Ascending aorta (tissue), 2 donors: ENCODE results near the gene THRB. TPM values are rescaled to one million over a fixed set of nuclear protein-coding genes. Genes with fewer than 3 reads are reported as not detected.
A peak's percentile ranks its signal among the peaks of the same experiment; 100 is the strongest.
"Not testable (repeated sequence)": the region's sequence is repeated elsewhere in the genome, so short reads cannot be mapped to it uniquely, and the experiment has no call there.

ENCODE experiments used
- DNase-seq, 2 donors: peaks; one replicate each; pipeline ENCODE4 v3.0.0-alpha.2; 2019; ENCODE audit warnings: low spot score in 2 of 2
- H3K27ac ChIP-seq, 2 donors: fragments of 200-600 bp; sonication (generic); one replicate each; pipeline ENCODE4 v1.5.1; 2016 to 2017; ENCODE audit warnings: mild to moderate bottlenecking in 1 of 2
- H3K27me3 ChIP-seq: fragments of 200-600 bp; sonication (generic); one replicate; pipeline ENCODE4 v1.5.1; 2017
- H3K36me3 ChIP-seq, 2 donors: fragments of 200-600 bp; sonication (generic); one replicate each; pipeline ENCODE4 v1.5.1; 2016
- H3K4me1 ChIP-seq, 2 donors: fragments of 200-600 bp; sonication (generic); one replicate each; pipeline ENCODE4 v1.5.1; 2016 to 2017; ENCODE audit warnings: mild to moderate bottlenecking in 1 of 2
- H3K4me3 ChIP-seq, 2 donors: fragments of 200-600 bp; sonication (generic); one replicate each; pipeline ENCODE4 v1.5.1; 2016 to 2017; ENCODE audit warnings: mild to moderate bottlenecking in 1 of 2
- H3K9me3 ChIP-seq, 2 donors: fragments of 200-600 bp; sonication (generic); one replicate each; pipeline ENCODE4 v1.5.1; 2016
- intact Hi-C: fragments of 100-400 bp; cut with DNase I; formaldehyde crosslinking; loops from one replicate; pipeline ENCODE4 v1.15.1; 2023
- total RNA-seq: library from RNA; depleted of rRNA; stranded (reverse); fragments of >200 nt; gene quantifications from one replicate; pipeline ENCODE4 v1.1.0, GENCODE V29; 2016
- TF ChIP-seq, protein P1 (sequence below), 3 experiments: fragments of 200-600 bp in 2 of 3; fragments of 450-650 bp in 1 of 3; sonication (generic) in 2 of 3; IDR thresholded peaks; one replicate each; pipeline ENCODE4 v1.5.1; 2016 to 2019; ENCODE audit warnings: antibody characterized with exemption in 3 of 3, mild to moderate bottlenecking in 1 of 3, moderate library complexity in 1 of 3

Gene THRB
- total RNA-seq, 1 donor from 2014 or later = 24.7 TPM

DNA sequence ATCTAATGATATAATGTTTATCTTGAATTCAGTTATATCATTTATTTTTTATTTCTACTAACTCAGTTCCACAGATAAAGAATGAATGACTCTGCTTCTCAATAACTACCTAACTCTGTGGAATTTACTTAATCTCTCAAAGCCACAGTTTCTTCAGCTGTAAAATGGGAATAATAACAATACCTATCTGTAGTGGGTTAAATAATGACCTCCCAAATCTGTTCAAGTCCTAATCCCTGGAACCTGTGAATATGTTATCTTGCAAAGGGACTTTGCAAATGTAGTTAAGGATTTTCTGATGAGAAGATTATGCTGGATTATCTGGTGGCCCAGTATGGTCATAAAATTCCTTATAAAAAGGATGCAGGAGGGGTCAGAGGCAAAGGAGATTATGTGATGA is 61.7 kb downstream of the THRB start:
- no peak for DNase-seq
- TF ChIP-seq, protein P1, sequence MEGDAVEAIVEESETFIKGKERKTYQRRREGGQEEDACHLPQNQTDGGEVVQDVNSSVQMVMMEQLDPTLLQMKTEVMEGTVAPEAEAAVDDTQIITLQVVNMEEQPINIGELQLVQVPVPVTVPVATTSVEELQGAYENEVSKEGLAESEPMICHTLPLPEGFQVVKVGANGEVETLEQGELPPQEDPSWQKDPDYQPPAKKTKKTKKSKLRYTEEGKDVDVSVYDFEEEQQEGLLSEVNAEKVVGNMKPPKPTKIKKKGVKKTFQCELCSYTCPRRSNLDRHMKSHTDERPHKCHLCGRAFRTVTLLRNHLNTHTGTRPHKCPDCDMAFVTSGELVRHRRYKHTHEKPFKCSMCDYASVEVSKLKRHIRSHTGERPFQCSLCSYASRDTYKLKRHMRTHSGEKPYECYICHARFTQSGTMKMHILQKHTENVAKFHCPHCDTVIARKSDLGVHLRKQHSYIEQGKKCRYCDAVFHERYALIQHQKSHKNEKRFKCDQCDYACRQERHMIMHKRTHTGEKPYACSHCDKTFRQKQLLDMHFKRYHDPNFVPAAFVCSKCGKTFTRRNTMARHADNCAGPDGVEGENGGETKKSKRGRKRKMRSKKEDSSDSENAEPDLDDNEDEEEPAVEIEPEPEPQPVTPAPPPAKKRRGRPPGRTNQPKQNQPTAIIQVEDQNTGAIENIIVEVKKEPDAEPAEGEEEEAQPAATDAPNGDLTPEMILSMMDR (IDR thresholded peaks at IDR 0.05) = no peak
- Histone ChIP-seq H3K4me3 (no peak overlapping the region), H3K36me3 (no peaks in the 10 kb centered on the region), H3K27me3 (no peaks in the 10 kb centered on the region), H3K9me3 (no peaks in the 10 kb centered on the region), H3K4me1 (peaks cover 2 to 20% of the 10 kb centered on the region in 2 donors), H3K27ac (peak overlapping the region in 1 of 2 donors; percentile 28)
- intact Hi-C loops = no loop called here

DNA sequence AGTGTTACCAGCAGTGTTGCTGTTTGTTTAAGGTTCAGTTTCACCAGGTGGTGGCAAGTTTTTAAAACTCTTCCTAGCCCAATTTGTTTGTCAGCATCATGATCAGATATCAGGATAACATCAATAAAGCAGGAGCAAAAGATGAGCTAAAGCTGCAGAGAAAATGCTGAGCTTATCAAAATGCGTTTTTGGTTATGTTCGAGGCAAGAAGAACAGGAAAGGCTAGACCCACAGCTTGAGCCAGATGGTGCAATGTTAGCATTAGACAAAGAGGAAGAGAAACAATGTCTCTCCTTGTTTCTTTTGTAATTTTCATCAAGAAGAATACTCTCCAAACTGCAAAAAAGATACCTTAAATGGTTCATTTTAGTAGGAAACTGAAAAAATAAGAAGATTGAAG is 66.2 kb downstream of the THRB start:
- DNase-seq = no peak
- Histone ChIP-seq H3K27me3 (no peaks in the 10 kb centered on the region), H3K4me1 (peaks cover 6 to 23% of the 10 kb centered on the region in 2 donors), H3K36me3 (no peaks in the 10 kb centered on the region), H3K27ac (no peak overlapping the region), H3K9me3 (no peaks in the 10 kb centered on the region), H3K4me3 (no peak overlapping the region)
- intact Hi-C loops = no loop called here
- TF ChIP-seq, protein P1 (IDR thresholded peaks at IDR 0.05) = no peak

DNA sequence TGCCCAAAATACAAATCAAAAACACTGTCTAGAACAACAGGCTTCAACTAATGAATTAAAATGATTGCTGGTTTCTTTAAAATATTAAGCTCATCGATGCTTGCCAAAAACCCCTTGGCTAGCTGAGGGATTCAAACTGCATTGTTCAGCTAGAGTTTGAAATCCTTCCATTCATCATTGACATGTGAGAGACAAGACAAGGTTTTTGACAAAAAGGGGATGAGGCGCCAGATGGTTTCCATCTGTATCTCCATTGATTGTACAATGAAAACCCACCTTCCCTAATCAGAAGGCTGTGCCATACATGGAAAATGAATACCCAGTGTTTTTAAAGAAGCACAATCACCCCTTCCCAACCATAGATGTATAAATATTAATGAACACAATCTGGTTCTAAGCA is 67.8 kb downstream of the THRB start:
- H3K36me3 ChIP-seq = no peaks in the 10 kb centered on the region
- no peaks in the 10 kb centered on the region for H3K9me3 ChIP-seq
- peak overlapping the region in 1 of 2 donors; percentile 20 for H3K27ac ChIP-seq
- H3K4me3 ChIP-seq = no peak overlapping the region
- TF ChIP-seq, protein P1 (IDR thresholded peaks at IDR 0.05) = no peak
- intact Hi-C loops = no loop called here
- peaks cover 6 to 18% of the 10 kb centered on the region in 2 donors for H3K4me1 ChIP-seq
- no peaks in the 10 kb centered on the region for H3K27me3 ChIP-seq
- DNase-seq = no peak

DNA sequence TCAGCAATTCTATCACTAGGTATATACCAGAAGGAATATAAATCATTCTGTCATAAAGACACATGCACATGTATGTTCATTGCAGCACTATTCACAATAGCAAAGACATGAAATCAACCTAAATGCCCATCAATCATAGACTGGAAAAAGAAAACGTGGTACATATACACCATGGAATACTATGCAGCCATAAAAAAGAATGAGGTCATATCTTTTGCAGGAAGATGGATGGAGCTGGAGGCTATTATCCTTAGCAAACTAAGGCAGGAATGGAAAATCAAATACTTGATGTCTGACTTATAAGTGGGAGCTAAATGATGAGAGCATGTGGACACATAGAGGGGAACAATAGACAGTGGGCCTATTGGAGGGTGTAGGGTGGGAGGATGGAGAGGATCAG is 73.8 kb downstream of the THRB start:
- intact Hi-C loops, H3K4me3 ChIP-seq, DNase-seq, H3K27me3 ChIP-seq, H3K9me3 ChIP-seq, H3K36me3 ChIP-seq, H3K27ac ChIP-seq: not testable (repeated sequence)
- peaks cover 5 to 13% of the 10 kb centered on the region in 2 donors for H3K4me1 ChIP-seq

DNA sequence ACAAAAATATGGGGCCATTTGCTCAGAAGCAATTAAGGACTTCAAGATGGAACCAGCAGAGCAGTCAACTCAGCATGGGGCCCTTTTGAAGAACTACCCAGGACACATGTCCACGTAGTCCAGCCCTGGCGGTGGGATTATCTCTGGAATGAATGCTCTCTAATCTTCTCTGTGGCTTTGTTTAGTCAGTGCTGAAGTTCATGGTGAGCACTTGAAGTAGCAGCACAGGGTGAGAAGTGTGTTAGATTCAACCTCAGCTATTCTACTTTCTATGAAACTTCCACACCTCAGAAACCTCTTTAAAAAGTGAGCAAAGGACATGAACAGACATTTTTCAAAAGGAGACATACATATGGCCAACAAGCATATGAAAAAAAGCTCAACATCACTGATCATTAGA is 74.4 kb downstream of the THRB start:
- no peak for DNase-seq
- TF ChIP-seq, protein P1 (IDR thresholded peaks at IDR 0.05) = no peak
- intact Hi-C loops = no loop called here
- H3K27me3 ChIP-seq = no peaks in the 10 kb centered on the region
- H3K4me1 ChIP-seq = peaks cover 5 to 13% of the 10 kb centered on the region in 2 donors
- H3K27ac ChIP-seq = peak overlapping the region in 1 of 2 donors; percentile 22
- H3K4me3 ChIP-seq = no peak overlapping the region
- no peaks in the 10 kb centered on the region for H3K9me3 ChIP-seq
- H3K36me3 ChIP-seq = no peaks in the 10 kb centered on the region

DNA sequence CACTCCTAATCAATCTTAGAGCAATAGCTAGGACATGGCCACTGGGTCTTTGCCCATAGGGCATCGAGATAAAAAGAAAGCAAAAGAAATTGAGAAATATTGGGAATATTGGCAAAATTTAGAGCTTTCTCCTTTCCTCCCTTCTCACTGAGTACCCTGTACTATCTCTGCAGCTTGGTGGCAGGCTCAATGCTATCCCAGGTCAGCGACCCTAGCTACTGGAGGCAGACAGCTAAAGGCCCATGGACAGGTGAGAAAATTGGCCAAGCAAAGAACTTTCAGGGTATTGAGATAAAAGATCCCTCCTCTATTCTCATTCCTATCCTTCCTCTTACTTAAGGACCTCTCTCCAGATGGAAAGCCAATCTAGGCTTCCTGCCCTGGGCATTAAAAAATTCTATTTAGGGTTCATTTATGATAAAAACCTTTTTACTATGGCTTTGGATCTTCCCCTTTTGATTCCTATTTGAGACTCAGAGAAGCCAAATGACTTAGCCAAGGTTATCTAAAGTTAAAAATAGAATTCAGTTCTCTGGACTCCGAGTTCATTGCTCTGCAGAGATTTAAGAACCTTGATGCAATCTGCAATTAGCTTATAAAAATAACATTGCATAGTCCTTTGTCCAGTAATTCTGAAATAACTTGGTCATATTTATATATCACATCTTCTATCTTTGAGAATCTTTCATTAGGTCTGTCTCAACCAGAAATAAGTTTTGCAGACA is 75.4 kb downstream of the THRB start:
- no peaks in the 10 kb centered on the region for H3K27me3 ChIP-seq
- intact Hi-C loops = loop anchor here (5.0 kb wide), 1 partner anchor 73 kb away; the partner anchor contains the start of gene THRB
- H3K36me3 ChIP-seq = no peaks in the 10 kb centered on the region
- H3K27ac ChIP-seq = peak overlapping the region in 1 of 2 donors; percentile 18
- DNase-seq = no peak
- H3K4me1 ChIP-seq = peaks cover 5 to 21% of the 10 kb centered on the region in 2 donors
- H3K4me3 ChIP-seq = no peak overlapping the region
- H3K9me3 ChIP-seq = no peaks in the 10 kb centered on the region
- TF ChIP-seq, protein P1 (IDR thresholded peaks at IDR 0.05) = no peak
